GM19240 (cell line): ENCODE data around the gene BLVRB.
"Not testable (repeated sequence)": the region's sequence is repeated elsewhere in the genome, so short reads cannot be mapped to it uniquely, and the experiment has no call there.

Source experiments
- DNase-seq: peaks from one replicate; pipeline ENCODE4 v3.0.0; 2011; ENCODE audit warnings: low spot score; ENCODE audit not compliant: insufficient read length

BLVRB gene

DNA sequence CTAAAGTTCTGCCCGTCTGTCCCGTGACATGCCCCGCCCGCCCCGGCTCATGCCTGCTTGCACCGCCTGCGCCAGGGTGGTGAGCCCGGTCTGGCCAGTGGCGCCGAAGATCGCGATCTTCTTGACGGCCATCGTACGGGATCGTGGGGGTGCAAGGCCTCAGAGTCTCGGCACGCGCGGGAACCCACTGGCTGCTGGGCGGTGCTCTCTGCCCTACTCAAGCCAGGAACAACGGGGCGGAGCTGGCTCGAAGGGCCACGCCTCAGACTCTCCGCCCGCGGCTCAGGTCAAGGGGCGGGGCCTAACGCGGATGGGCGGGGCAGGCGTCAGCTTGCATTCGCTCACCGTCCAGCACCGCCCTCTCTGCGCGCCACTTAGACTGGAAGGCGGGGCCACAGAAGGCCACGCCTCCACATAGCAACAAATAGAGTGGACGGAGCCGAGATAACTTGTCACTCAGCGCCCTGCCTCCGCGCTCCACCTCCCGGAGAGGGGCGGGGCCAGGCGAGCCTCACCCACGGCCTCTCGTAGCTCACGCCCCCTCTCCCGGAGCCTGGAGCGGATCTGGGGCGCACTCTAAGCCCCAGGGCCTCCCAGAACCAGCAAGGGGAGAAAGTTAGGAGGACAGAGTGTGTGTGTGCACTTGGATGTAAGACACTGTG lies at the start of gene BLVRB:
TSS of gene BLVRB (minus strand) at position 189 of the 662 bp plus-strand sequence. CDS start at position 132, 57 bp downstream.
- DNase-seq: peak; percentile 96

DNA sequence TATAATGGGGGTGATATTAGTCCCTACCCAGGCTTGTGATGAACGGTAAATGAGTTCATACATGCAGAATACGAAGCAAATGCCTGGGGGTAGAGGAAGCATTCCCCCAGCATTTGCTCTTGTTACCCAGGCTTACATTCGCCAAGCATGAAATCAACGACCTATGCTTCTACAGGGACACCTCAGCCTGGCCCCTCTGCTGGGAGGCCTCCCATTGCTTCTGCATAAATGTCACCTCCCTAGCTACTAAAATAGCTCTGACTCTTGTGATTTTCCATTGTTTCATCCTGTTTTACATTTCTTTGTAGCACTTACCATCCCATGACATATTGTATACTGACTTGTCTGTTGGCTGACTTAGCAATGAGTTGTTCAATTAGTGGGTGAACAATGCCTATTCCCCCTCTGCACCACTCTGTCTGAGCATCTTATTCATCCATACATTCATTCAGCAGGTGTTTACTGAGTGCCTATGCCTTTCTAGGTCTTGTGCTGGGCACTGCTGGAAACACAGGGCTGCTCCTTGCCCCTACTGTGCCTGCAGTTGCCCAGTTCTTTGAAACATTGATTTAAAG lies 48.3 kb upstream of the BLVRB start:
- DNase-seq: no peak

DNA sequence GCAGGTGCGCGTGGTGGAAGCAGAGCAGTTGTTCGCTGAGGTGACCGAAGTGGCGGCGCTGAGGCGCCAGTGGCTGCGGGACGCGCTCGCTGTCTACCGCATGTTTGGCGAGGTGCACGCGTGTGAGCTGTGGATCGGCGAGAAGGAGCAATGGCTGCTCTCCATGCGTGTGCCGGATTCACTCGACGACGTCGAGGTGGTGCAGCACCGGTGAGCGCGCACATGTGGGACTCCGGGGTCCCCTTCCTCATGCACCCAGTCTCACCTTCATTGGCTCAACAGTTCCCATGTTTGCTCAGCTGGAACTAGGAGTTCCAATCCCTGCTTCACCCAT lies 47.8 kb upstream of the BLVRB start:
- DNase-seq: no peak

DNA sequence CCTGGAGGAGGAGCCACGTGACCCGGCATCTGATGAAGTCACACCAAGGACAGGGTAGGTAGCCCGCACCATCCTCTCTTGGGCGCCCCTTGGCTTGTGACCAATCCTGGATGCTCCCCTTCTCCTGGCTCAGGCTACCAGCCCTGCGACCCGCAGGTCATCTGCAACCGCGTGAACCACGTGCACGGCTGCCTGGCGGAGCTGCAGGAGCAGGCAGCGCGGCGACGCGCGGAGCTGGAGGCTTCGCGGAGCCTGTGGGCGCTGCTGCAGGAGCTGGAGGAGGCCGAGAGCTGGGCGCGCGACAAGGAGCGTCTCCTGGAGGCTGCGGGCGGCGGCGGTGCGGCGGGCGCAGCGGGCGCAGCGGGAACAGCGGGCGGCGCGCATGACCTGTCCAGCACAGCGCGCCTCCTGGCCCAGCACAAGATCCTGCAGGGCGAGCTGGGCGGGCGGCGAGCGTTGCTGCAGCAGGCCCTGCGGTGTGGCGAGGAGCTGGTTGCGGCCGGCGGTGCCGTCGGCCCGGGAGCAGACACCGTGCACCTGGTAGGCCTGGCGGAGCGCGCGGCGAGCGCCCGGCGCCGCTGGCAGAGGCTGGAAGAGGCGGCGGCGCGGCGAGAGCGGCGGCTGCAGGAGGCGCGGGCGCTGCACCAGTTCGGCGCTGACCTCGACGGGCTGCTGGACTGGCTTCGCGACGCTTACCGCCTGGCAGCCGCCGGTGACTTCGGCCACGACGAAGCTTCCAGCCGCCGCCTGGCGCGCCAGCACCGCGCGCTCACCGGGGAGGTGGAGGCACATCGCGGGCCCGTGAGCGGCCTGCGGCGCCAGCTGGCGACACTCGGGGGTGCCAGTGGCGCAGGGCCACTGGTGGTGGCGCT lies 47.2 kb upstream of the BLVRB start:
- DNase-seq: no peak

DNA sequence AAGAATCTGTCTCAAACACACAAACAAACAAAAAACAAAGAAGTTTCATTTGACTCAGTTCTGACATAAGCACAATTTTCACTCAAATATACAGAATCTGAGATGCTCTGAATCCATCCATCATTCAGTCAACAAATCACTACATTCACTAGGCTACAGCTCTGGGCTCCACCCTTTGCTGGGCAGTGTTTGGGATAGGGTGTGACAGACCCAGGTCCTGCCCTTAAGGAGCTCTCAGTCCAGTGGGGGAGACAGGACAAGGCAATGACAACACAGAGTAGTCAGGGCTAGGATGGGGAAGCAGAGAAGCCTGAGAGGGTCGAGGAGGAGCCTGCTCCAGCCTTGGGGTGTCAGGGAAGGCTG lies 46.5 kb upstream of the BLVRB start:
- DNase-seq: no peak

DNA sequence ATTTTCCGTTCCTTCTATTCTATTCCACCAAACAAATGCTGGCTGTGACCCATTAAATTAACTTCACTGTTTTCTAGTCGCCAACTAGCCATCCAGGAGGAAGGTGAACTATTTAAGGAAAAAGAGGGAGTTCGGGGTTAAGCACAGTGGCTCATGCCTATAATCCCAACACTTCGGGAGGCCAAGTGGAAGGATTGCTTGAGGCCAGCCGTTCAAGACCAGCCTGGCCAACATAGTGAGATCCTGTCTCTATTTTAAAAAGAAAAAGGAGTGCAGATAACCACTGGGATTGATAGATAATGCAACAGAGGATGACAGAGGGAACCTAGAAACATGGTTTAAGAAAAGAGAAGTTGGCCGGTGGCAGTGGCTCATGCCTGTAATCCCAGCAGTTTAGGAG lies 45.9 kb upstream of the BLVRB start:
- no peak for DNase-seq

DNA sequence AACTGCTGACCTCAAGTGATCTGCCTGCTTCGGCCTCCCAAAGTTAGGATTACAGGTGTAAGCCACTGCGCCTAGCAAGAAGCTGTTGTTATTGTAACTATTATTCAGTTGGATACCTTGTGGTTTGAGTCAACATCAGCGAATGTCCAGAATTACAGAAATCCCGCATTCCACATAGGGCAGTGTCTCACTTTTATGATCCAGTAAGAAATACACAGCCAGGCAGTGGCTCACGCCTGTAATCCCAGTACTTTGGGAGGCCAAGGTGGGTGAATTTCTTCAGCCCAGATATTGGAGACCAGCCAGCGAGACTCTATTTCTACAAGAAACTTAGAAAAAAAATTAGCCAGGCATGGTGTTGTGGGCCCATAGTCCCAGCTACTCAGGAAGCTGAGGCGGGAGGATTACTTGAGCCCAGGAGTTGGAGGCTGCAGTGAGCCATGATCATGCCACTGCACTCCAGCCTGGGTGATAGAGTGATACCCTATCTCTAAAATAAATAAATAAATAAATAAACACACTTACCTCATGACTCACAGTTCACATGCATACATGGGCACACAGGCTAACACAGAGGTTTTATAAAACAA lies 45.1 kb upstream of the BLVRB start:
- no peak for DNase-seq

DNA sequence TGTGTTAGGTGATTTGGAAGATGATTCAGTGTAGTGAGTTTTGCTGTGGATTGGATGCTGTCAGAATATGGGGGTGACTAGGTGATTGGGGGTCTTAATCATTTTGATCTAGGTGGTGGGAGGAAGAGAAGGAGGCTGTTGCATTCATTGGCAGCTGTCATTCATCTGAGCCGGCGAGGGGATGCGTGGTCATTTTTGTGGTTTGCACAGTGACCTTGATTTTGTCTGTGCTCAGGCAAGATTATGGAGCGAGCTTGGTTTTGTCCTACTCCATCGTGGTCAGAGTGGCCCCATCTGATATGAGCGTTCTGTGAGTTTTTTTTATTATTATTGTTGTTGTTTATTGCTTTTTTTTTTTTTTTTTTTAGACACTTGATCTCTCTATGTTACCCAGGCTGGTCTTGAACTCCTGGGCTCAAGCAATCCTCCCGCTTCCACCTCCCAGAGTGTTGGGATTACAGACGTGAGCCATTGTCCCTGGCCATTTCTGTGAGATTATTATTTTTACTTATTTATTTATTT lies 43.3 kb upstream of the BLVRB start:
- no peak for DNase-seq

DNA sequence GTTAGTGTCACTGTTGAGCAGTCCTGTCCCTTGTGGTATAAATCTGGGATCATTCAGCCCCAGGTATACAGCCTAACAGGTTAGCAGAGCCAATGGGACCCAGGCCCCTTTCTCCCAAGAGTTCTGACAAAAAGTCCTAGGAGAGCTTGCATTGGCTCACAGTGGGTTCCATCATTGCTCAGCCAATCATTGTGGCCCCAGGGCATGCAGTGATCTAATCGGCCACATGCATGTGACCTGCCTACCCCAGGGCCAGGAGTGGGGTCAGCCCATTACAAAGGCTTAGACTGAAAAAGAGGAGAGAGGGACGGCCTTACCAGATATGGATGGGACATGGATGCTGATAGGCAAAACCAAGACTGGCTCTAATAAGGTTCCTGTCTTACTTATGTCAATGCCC lies 42.3 kb upstream of the BLVRB start:
- DNase-seq: no peak

DNA sequence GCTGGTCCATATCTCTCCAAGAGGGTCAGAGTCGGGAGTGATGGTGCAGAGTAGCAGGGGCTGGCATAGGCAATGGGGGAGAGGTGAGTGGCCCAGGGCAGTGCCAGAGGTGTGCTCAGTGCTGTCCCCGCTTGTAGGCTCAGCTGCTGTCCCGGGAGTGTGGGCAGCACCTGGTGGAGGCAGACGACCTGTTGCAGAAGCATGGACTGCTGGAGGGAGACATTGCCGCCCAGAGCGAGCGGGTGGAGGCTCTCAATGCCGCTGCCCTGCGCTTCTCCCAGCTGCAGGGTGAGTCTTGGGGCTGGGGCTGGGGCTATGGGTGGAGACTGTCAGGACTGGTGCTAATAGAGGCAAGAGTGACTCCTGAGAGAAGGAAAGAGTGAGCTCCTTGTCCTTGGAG lies 40.6 kb upstream of the BLVRB start:
- DNase-seq: no peak

DNA sequence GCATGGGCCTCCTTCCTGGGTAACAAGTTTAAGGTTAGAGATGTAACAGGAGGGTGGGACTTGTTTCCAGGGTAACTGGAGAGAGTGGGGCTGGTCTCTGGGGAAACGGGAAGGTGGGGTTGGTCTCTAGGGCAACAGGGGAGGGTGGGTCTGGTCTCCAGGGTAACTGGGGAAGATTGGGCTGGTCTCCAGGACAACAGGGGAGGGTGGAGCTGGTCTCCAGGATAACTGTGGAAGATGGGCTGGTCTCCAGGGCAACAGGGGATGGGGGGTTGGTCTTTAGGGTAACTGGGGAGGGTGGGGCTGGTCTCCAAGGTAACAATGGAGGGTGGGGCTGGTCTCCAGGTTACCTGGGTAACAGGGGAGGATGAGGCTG lies 37.8 kb upstream of the BLVRB start:
- DNase-seq: no peak

DNA sequence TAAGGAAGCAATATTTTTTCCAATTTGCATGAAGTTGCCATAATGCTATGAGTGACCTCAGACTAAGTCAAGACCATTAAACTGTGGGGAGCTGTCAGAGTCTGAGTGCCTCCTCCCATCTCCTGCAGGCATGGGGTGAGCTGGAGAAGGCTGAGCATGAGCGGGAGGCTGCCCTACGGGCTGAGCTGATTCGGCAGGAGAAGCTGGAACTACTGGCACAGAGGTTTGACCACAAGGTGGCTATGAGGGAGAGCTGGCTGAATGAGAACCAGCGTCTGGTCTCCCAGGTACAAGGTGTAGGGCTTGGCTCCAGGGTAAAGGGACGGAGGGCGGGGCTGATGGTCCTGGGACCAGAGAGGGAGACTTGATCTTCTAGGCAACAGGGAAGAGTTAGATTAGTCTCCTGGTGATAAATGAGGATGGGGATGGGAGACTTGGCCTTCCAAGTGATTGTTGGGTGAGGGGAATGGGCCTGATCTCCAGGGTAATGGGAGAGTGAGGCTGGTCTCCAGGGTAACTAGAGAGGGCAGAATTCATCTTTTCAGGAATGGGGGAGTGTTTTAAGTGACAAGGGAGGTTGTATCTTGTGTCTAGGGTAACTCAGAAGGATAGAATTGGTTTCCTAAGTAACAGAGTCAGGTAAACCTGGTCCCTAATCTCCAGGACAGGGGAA lies 37.2 kb upstream of the BLVRB start:
- DNase-seq: no peak

DNA sequence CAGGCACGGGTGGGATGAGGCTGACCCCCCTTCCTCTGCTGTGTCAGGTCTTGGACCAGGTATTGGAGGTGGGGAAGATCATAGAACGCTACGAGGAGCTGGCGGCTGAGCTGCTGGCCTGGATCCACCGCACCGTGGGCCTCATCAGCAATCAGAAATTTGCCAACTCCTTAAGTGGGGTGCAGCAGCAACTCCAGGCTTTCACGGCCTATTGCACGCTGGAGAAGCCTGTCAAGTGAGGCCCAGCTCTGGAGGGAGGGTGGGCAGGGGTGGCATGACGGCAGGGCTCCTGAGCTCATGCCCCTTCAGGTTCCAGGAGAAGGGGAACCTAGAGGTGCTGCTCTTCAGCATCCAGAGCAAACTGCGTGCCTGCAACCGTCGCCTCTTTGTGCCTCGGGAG lies 36.5 kb upstream of the BLVRB start:
- DNase-seq: no peak

DNA sequence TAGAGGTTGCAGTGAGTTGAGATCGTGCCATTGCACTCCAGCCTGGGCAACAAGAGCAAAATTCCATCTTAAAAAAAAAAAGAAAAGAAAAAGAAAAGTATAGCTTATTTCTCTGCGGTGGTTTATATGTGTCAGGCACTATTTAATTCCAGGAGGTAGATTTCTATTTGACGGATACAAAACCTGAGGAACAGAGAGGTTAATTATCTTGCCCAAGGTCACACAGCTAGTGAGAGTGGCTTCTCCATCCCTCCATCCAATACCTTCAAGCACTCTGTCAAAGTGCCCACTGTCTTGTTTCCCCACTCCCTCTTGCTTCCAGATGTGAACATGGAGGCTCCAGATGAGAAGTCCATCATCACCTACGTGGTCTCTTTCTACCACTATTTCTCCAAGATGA lies 36.1 kb upstream of the BLVRB start:
- DNase-seq: no peak

DNA sequence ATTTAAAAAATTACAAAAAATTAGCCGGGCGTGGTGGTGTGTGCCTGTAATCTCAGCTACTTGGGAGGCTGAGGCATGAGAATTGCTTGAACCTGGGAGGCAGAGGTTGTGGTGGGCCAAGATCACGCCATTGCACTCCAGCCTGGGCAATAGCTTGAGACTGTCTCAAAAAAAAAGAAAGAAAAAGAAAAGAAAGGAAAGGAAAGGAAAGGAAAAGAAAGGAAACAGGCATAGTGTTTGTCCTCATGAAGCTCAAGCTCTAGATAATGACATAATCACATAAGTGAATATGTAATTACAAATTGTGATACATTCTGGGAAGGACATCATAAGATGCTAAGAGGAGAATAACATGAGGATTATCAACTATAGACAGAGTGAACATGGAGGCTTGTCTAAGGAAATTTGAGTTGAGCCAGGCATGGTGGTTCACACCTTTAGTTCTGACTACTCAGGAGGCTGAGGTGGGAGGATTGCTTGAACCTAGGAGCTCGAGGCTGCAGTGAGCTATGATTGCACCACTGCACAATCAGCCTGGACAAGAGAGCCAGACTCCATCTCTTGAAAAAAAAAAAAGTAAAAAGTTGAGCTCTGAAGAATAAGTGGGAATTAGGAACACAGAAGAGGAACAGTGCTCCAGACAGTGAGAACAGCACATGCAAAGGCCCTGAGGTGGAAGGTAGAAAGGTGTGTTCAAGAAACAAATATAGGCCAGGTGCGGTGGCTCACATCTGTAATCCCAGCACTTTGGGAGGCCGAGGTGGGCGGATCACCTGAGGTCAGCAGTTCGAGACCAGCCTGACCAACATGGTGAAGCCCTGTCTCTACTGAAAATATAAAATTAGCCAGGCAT lies 35.4 kb upstream of the BLVRB start:
- not testable (repeated sequence) for DNase-seq

DNA sequence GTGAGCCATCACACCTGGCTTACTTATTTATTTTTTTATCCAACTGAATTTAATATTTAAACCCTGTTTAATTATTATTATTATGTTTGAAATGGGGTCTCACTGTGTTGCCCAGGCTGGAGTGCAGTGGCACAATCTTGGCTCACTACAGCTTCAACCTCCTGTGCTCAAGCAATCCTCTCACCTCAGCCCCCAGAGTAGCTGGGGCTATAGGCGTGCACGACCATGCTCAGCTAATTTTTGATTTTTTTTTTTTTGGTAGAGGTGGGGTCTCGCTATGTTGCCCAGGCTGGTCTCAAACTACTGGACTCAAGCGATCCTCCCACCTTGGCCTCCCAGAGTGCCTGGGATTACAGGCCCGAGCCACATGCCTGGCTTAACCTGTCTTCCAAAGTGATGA lies 33.8 kb upstream of the BLVRB start:
- no peak for DNase-seq

DNA sequence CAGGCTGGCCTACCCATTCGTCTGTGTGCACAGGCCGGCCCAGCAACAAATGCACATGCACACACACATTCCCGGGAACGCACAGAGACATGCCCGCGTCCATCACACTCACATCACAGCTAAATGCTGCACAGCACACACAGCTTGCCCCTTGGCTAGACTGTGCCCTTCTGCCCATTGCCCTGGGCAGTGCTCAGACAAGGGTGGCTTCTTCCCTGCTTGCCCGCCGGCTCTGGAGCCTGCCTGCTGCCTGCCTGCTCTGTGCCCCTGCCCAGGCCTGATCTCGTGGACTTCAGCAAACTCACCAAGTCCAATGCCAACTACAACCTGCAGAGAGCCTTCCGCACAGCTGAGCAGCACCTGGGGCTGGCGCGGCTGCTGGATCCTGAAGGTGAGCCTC lies 31.7 kb upstream of the BLVRB start:
- DNase-seq: no peak

DNA sequence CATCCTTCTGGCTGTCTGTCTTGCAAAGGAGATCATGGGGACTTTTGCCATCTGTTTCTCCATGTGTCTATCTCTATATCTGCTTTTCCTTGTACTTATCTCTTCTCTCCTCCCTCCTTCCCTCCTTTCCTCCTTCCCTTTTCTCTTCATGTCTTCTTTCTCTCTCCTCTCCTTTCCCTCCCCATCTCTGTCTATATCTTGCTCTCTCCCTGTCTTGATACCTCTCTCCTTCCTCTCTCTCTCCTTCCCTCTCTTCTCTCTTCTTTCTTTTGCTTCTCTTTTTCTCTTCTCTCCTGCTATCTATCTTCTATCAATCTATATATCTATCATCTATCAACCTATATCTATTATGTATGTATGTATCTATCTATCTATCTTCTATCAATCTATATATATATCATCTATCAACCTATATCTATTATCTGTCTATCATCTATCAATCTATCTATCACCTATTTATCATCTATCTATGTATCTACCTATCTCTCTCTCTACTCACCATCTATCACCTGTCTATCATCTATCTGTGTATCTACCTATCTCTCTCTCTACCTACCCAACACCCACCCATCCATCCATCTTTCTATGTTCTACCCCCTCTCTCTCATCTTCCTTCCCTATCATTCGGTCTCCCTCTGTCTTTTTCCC lies 28.8 kb upstream of the BLVRB start:
- no peak for DNase-seq

DNA sequence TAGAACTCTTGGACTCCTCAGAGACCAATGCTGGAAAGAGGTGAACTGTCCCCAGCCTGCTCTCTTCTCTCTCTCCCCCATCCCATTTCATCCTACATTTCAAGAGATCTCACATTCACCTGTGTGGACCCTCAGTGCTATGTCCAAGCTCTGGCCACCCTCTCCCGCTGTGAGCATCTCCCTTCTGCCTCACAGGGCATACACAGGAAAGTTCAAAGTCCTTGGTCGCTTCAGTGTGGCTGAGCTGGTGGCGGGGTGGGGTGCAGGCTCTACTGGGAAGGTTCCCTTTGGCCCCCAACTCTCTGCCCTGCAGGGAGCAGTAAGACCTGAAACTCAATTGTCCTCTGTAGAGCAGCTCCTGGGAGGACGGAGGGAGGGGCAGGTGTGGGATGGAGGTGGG lies 28.2 kb upstream of the BLVRB start:
- no peak for DNase-seq

DNA sequence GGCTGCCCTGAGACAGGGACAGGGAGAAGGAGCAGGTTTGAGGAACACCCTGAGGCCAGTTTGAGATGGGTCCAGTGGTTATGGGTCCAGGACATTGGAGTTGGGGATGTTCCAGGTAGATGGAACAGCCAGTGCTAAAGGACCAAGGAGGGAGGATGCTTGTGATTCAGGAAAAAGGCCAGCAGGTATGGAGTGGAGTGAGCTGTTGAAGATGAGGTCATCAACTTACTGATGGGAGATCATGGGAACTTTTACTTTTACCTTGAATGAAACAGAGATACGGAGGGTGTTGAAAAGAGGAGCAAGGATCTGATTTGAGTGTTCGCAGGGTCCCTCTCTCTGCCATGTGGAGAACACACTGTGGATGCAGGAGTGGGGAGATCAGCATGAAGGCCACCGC lies 26.7 kb upstream of the BLVRB start:
- DNase-seq: no peak
